Endothelial cell of umbilical vein (primary cell): ENCODE data around the gene CPD. TPM values are rescaled to one million over a fixed set of nuclear protein-coding genes. Genes with fewer than 3 reads are reported as not detected.

Experiments
- BruUV-seq: library from RNA; stranded (reverse); fragments of 400-500 nt; replicated peaks from 2 replicates; lab custom pipeline; 2021; lab: Mats Ljungman, UMichigan
- CTCF ChIA-PET: fragments of 300-600, 350-600 bp; sonication (Branson Sonifier 250); formaldehyde crosslinking; loops from one replicate; lab custom pipeline; 2021; ENCODE audit warnings: antibody characterized with exemption, inconsistent platforms; lab: Charles Lee
- POLR2A ChIA-PET: fragments of 300-600, 350-600 bp; sonication (Branson Sonifier 250); formaldehyde crosslinking; loops from one replicate; lab custom pipeline; 2021; ENCODE audit warnings: antibody characterized with exemption, inconsistent platforms; lab: Charles Lee
- DNase-seq: peaks from one replicate; pipeline ENCODE4 v3.0.0-alpha.2; 2011; ENCODE audit warnings: low read depth, low spot score
- FAIRE-seq: peaks from 2 replicates; lab custom pipeline; 2011; peaks lifted over from hg19 to GRCh38; lab: Jason Lieb, UNC
- H2AFZ ChIP-seq: 2 replicates; pipeline ENCODE4 v1.6.0; 2012; ENCODE audit warnings: low read depth, low read length, control low read depth, inconsistent platforms
- H3K27ac ChIP-seq: 2 replicates; pipeline ENCODE4 v1.5.1; 2011; ENCODE audit warnings: low read depth, mild to moderate bottlenecking, control low read depth, low read length, moderate library complexity; ENCODE audit not compliant: insufficient read depth
- H3K27me3 ChIP-seq, 2 experiments: 2 replicates each; pipeline versions ENCODE4 v1.6.0 to v1.6.1; 2011; ENCODE audit warnings: low read length in 2 of 2, mixed read lengths in 1 of 2; ENCODE audit not compliant: control insufficient read depth in 2 of 2, insufficient read depth in 2 of 2
- H3K36me3 ChIP-seq, 2 experiments: 2 replicates in 1 of 2; 3 replicates in 1 of 2; pipeline ENCODE4 v1.5.1; 2011; ENCODE audit warnings: low read length in 2 of 2, mild to moderate bottlenecking in 1 of 2, moderate library complexity in 1 of 2; ENCODE audit not compliant: control insufficient read depth in 2 of 2, insufficient read depth in 2 of 2; ENCODE audit errors: extremely low read depth in 1 of 2
- H3K4me1 ChIP-seq: 3 replicates; pipeline ENCODE4 v1.5.1; 2011; ENCODE audit warnings: mild to moderate bottlenecking, low read length; ENCODE audit not compliant: control insufficient read depth, insufficient read depth; ENCODE audit errors: extremely low read depth
- H3K4me2 ChIP-seq: 2 replicates; pipeline ENCODE4 v1.6.1; 2011; ENCODE audit warnings: low read length, control low read depth, mixed read lengths; ENCODE audit not compliant: insufficient read depth
- H3K4me3 ChIP-seq, 3 experiments: fragments of 200-600 bp in 1 of 3; sonication (generic), shearing (Covaris generic) in 1 of 3; replicated peaks in 1 of 3; 2 replicates each; pipeline ENCODE4 v1.5.1; 2011 to 2016; ENCODE audit warnings: control low read depth in 3 of 3, low read length in 3 of 3, mild to moderate bottlenecking in 2 of 3, inconsistent platforms in 1 of 3, low read depth in 1 of 3, moderate library complexity in 1 of 3; ENCODE audit not compliant: insufficient read depth in 1 of 3
- H3K79me2 ChIP-seq: 2 replicates; pipeline ENCODE4 v1.6.0; 2012; ENCODE audit warnings: low read length, inconsistent platforms; ENCODE audit not compliant: control insufficient read depth, insufficient read depth
- H3K9ac ChIP-seq: replicated peaks from 2 replicates; pipeline ENCODE3; 2011; ENCODE audit warnings: low read length, control low read depth; ENCODE audit not compliant: insufficient read depth; ENCODE audit errors: extremely low read depth
- H3K9me1 ChIP-seq: replicated peaks from 3 replicates; pipeline ENCODE4 v1.6.0; 2011; ENCODE audit warnings: mild to moderate bottlenecking, low read length; ENCODE audit not compliant: control insufficient read depth, insufficient read depth; ENCODE audit errors: extremely low read depth
- H3K9me3 ChIP-seq: replicated peaks from 2 replicates; pipeline ENCODE4 v1.5.1; 2012; ENCODE audit warnings: low read length, inconsistent platforms; ENCODE audit not compliant: control insufficient read depth, insufficient read depth
- H4K20me1 ChIP-seq: replicated peaks from 2 replicates; pipeline ENCODE3; 2011; ENCODE audit warnings: mild to moderate bottlenecking, low read length; ENCODE audit not compliant: control insufficient read depth, insufficient read depth; ENCODE audit errors: extremely low read depth
- CTCF ChIP-seq, 2 donors: IDR thresholded peaks; 1 replicate in 1 of 2; 2 replicates in 1 of 2; pipeline ENCODE4 v1.5.1; 2011; ENCODE audit warnings: low read length in 2 of 2, mild to moderate bottlenecking in 2 of 2, moderate library complexity in 2 of 2, control low read depth in 1 of 2, inconsistent platforms in 1 of 2, low read depth in 1 of 2; ENCODE audit not compliant: insufficient read depth in 1 of 2; ENCODE audit errors: extremely low read depth in 1 of 2
- EZH2 ChIP-seq: IDR thresholded peaks from 2 replicates; pipeline ENCODE4 v1.6.1; 2012; ENCODE audit warnings: borderline replicate concordance, low read depth, mild to moderate bottlenecking, moderate library complexity, low read length, inconsistent platforms; ENCODE audit not compliant: severe bottlenecking
- FOS ChIP-seq: IDR thresholded peaks from 2 replicates; pipeline ENCODE4 v1.6.1; 2011; ENCODE audit warnings: mild to moderate bottlenecking, low read length, moderate library complexity, borderline replicate concordance; ENCODE audit not compliant: insufficient read depth
- GATA2 ChIP-seq: IDR thresholded peaks from 2 replicates; pipeline ENCODE4 v1.7.0; 2011; ENCODE audit warnings: low read depth, mild to moderate bottlenecking, moderate library complexity, mixed read lengths, low read length; ENCODE audit not compliant: insufficient read length, insufficient read depth
- JUN ChIP-seq: IDR thresholded peaks from 2 replicates; pipeline ENCODE4 v1.6.1; 2011; ENCODE audit warnings: borderline replicate concordance, low read depth; ENCODE audit not compliant: insufficient read length, insufficient read depth
- MYC ChIP-seq: IDR thresholded peaks from one replicate; pipeline ENCODE4 v1.6.1; 2011; ENCODE audit warnings: mild to moderate bottlenecking, low read depth, low read length
- POLR2A ChIP-seq: IDR thresholded peaks from 2 replicates; pipeline ENCODE4 v1.6.1; 2012; ENCODE audit warnings: low read depth, mild to moderate bottlenecking, control low read depth, low read length
- POLR2AphosphoS5 ChIP-seq: IDR thresholded peaks from 2 replicates; pipeline ENCODE4 v1.6.1; 2012; ENCODE audit warnings: low read depth, mild to moderate bottlenecking, control low read depth, low read length, moderate library complexity; ENCODE audit not compliant: insufficient read depth
- dilution Hi-C: fragments of 300-500 bp; cut with MboI; formaldehyde crosslinking; loops from one replicate; pipeline ENCODE4 v1.15.0; 2019; ENCODE audit warnings: low sequenced_read_pairs; ENCODE audit not compliant: extremely low pct_ligation_motif_present
- intact Hi-C: fragments of 100-400 bp; cut with micrococcal nuclease; formaldehyde crosslinking; loops from one replicate; pipeline ENCODE4 v1.10.0; 2022
- polyA plus RNA-seq, 4 experiments: library from polyadenylated mRNA; depleted of rRNA in 3 of 4; stranded (reverse) in 3 of 4; unstranded in 1 of 4; fragments of >200 nt; gene quantifications; 2 replicates each; pipeline versions ENCODE4 v1.2.1 to v1.2.3, GENCODE V29; 2011 to 2012; ENCODE audit warnings: missing spikeins in 1 of 4
- total RNA-seq: library from RNA; stranded (reverse); gene quantifications from 2 replicates; pipeline ENCODE4 v1.2.3, GENCODE V29; 2021
- TF ChIP-seq, protein P1 (sequence below): IDR thresholded peaks from 2 replicates; pipeline ENCODE4 v1.6.1; 2011; ENCODE audit not compliant: insufficient read depth, insufficient read length

Gene CPD
- total and polyA plus RNA-seq, 2 donors (not counting 3 experiments of a cell fraction or from before 2014, with no cell fraction given): 18.3 to 63.6 TPM

DNA sequence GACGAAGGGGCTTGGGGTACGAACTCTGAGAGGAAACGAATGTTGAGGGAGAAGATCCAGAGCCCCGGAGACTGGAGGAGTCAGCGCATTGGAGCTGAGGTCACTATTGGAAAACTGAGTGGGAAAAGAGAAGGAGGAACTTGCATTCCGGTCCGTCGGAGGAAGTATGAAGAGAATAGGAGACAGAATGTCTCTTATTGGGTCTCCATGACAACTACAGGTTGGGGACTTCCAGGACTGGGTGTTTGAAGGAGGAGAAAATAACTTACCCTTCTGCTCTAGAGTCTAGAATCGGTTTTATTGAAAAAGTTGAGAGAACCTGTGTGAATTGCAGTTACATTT lies 99.0 kb downstream of the CPD start:
- no TSS peak for BruUV-seq
- dilution Hi-C loops: no loop called here

More for the DNA sequence above, 99.0 kb downstream of the CPD start:
- ChIA-PET POLR2A (interaction anchor here (0.6 kb wide), 2 partner anchors 116 to 761 kb away, joined by 3 to 4 read pairs; no protein-coding TSS in a partner anchor), CTCF (interaction anchor here (1.0 to 2.2 kb wide), 11 partner anchors 11 to 373 kb away, joined by 3 to 29 read pairs (median 11); partner anchors contain the start of gene BLMH)
- H3K79me2 ChIP-seq: peaks cover 19% of the 10 kb centered on the region
- H3K9ac ChIP-seq: peak overlapping the region; percentile 97
- DNase-seq (no peak), FAIRE-seq (no peak)
- H3K4me2 ChIP-seq: peak overlapping the region; percentile 95
- H3K36me3 ChIP-seq: peaks cover 0 to 2% of the 10 kb centered on the region in 2 experiments
- H3K27me3 ChIP-seq: peaks cover 0 to under 1% of the 10 kb centered on the region in 2 experiments
- intact Hi-C loops: loop anchor here (1.0 to 5.0 kb wide), 5 partner anchors 78 to 237 kb away; no protein-coding TSS in a partner anchor
- H3K4me3 ChIP-seq: peak overlapping the region; percentile 57 to 100 (median 90)
- H3K27ac ChIP-seq: peak overlapping the region; percentile 85
- H3K4me1 ChIP-seq: peaks cover 12% of the 10 kb centered on the region
- TF ChIP-seq JUN (no peak), FOS (no peak), MYC (no peak), CTCF (IDR thresholded peaks at IDR 0.05; ENCODE audit: extremely low read depth in 1 of 2, insufficient read depth in 1 of 2, low read depth in 1 of 2, low read length in 2 of 2) (no peak), POLR2AphosphoS5 (no peak), EZH2 (no peak), GATA2 (no peak), POLR2A (no peak)
- TF ChIP-seq, protein P1, sequence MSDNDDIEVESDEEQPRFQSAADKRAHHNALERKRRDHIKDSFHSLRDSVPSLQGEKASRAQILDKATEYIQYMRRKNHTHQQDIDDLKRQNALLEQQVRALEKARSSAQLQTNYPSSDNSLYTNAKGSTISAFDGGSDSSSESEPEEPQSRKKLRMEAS: no peak
- peak overlapping the region; percentile 68 for H2AFZ ChIP-seq
- no peaks in the 10 kb centered on the region for H3K9me1 ChIP-seq
- no peaks in the 10 kb centered on the region for H4K20me1 ChIP-seq
- no peaks in the 10 kb centered on the region for H3K9me3 ChIP-seq
